Measurements from ENCODE around the gene NUDT16L1.

The NUDT16L1 gene

DNA sequence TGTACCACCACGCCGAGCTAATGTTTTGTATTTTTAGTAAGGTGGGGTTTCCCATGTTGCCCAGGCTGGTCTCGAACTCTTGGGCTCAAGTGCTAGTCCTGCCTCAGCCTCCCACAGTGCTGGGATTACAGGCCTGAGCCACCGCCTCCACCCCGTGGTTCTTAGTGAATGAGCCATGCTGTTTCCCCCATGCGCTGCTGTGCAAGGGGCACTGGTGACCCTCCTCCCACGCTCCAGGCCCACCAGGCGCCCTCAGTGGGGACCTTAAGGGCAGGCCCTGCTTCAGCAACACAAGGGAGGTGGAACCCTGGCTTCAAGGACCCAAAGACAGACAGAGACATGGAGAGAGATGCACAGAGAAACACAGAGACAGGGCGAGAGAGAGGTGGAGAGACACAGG, 15.4 kb upstream of the NUDT16L1 start (continued):
- TF ChIP-seq PPARA (CRISPR knock-in tag; IDR thresholded peaks at IDR 0.05; ENCODE audit: borderline replicate concordance) = no peak
- TF ChIP-seq SNAI2 (CRISPR knock-in tag; IDR thresholded peaks at IDR 0.05) = no peak
- no peak for TF ChIP-seq BACH2 (CRISPR knock-in tag; IDR thresholded peaks at IDR 0.05; ENCODE audit: borderline replicate concordance)

- TF ChIP-seq TCF4 (CRISPR knock-in tag; IDR thresholded peaks at IDR 0.05; ENCODE audit: borderline replicate concordance) (no peak), ESRRG (CRISPR knock-in tag; IDR thresholded peaks at IDR 0.05) (no peak), ZFP3 (CRISPR knock-in tag; IDR thresholded peaks at IDR 0.05) (no peak), ZC3H10 (CRISPR knock-in tag; IDR thresholded peaks at IDR 0.05) (no peak), OSR1 (CRISPR knock-in tag; IDR thresholded peaks at IDR 0.05) (no peak), ARNTL (CRISPR knock-in tag; IDR thresholded peaks at IDR 0.05; ENCODE audit: borderline replicate concordance, low read depth) (no peak), CSDC2 (CRISPR knock-in tag; IDR thresholded peaks at IDR 0.05) (no peak), ZNF565 (CRISPR knock-in tag; conservative IDR thresholded peaks at IDR 0.05; ENCODE audit: low read depth) (no peak), RARB (CRISPR knock-in tag; IDR thresholded peaks at IDR 0.05) (no peak), PPARA (CRISPR knock-in tag; IDR thresholded peaks at IDR 0.05; ENCODE audit: borderline replicate concordance) (no peak), ZNF8 (CRISPR knock-in tag; IDR thresholded peaks at IDR 0.05) (no peak)
- TF ChIP-seq, protein P1, sequence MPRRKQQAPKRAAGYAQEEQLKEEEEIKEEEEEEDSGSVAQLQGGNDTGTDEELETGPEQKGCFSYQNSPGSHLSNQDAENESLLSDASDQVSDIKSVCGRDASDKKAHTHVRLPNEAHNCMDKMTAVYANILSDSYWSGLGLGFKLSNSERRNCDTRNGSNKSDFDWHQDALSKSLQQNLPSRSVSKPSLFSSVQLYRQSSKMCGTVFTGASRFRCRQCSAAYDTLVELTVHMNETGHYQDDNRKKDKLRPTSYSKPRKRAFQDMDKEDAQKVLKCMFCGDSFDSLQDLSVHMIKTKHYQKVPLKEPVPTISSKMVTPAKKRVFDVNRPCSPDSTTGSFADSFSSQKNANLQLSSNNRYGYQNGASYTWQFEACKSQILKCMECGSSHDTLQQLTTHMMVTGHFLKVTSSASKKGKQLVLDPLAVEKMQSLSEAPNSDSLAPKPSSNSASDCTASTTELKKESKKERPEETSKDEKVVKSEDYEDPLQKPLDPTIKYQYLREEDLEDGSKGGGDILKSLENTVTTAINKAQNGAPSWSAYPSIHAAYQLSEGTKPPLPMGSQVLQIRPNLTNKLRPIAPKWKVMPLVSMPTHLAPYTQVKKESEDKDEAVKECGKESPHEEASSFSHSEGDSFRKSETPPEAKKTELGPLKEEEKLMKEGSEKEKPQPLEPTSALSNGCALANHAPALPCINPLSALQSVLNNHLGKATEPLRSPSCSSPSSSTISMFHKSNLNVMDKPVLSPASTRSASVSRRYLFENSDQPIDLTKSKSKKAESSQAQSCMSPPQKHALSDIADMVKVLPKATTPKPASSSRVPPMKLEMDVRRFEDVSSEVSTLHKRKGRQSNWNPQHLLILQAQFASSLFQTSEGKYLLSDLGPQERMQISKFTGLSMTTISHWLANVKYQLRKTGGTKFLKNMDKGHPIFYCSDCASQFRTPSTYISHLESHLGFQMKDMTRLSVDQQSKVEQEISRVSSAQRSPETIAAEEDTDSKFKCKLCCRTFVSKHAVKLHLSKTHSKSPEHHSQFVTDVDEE (CRISPR knock-in tag; IDR thresholded peaks at IDR 0.05) = no peak
- ATAC-seq = no peak
These were observed 14.8 kb upstream of the NUDT16L1 start for GRCh38 chr16:4678596-4678995.

- no peak for ATAC-seq
- no peak for TF ChIP-seq PPARA (CRISPR knock-in tag; IDR thresholded peaks at IDR 0.05; ENCODE audit: borderline replicate concordance)
- no peak for TF ChIP-seq ZC3H10 (CRISPR knock-in tag; IDR thresholded peaks at IDR 0.05)
- no peak for TF ChIP-seq CSDC2 (CRISPR knock-in tag; IDR thresholded peaks at IDR 0.05)
- TF ChIP-seq ZFP30 (CRISPR knock-in tag; IDR thresholded peaks at IDR 0.05) = no peak
- TF ChIP-seq, protein P2, sequence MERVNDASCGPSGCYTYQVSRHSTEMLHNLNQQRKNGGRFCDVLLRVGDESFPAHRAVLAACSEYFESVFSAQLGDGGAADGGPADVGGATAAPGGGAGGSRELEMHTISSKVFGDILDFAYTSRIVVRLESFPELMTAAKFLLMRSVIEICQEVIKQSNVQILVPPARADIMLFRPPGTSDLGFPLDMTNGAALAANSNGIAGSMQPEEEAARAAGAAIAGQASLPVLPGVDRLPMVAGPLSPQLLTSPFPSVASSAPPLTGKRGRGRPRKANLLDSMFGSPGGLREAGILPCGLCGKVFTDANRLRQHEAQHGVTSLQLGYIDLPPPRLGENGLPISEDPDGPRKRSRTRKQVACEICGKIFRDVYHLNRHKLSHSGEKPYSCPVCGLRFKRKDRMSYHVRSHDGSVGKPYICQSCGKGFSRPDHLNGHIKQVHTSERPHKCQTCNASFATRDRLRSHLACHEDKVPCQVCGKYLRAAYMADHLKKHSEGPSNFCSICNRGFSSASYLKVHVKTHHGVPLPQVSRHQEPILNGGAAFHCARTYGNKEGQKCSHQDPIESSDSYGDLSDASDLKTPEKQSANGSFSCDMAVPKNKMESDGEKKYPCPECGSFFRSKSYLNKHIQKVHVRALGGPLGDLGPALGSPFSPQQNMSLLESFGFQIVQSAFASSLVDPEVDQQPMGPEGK (CRISPR knock-in tag; IDR thresholded peaks at IDR 0.05; ENCODE audit: borderline replicate concordance) = no peak
- TF ChIP-seq, protein P3, sequence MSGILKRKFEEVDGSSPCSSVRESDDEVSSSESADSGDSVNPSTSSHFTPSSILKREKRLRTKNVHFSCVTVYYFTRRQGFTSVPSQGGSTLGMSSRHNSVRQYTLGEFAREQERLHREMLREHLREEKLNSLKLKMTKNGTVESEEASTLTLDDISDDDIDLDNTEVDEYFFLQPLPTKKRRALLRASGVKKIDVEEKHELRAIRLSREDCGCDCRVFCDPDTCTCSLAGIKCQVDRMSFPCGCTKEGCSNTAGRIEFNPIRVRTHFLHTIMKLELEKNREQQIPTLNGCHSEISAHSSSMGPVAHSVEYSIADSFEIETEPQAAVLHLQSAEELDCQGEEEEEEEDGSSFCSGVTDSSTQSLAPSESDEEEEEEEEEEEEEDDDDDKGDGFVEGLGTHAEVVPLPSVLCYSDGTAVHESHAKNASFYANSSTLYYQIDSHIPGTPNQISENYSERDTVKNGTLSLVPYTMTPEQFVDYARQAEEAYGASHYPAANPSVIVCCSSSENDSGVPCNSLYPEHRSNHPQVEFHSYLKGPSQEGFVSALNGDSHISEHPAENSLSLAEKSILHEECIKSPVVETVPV (CRISPR knock-in tag; IDR thresholded peaks at IDR 0.05) = no peak
- TF ChIP-seq ZNF565 (CRISPR knock-in tag; conservative IDR thresholded peaks at IDR 0.05; ENCODE audit: low read depth) = no peak
- TF ChIP-seq ESRRG (CRISPR knock-in tag; IDR thresholded peaks at IDR 0.05) = no peak
- TF ChIP-seq, protein P4, sequence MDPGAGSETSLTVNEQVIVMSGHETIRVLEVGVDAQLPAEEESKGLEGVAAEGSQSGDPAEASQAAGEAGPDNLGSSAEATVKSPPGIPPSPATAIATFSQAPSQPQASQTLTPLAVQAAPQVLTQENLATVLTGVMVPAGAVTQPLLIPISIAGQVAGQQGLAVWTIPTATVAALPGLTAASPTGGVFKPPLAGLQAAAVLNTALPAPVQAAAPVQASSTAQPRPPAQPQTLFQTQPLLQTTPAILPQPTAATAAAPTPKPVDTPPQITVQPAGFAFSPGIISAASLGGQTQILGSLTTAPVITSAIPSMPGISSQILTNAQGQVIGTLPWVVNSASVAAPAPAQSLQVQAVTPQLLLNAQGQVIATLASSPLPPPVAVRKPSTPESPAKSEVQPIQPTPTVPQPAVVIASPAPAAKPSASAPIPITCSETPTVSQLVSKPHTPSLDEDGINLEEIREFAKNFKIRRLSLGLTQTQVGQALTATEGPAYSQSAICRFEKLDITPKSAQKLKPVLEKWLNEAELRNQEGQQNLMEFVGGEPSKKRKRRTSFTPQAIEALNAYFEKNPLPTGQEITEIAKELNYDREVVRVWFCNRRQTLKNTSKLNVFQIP (CRISPR knock-in tag; IDR thresholded peaks at IDR 0.05; ENCODE audit: borderline replicate concordance, low read depth) = no peak
- no peak for TF ChIP-seq RARB (CRISPR knock-in tag; IDR thresholded peaks at IDR 0.05)
- no peak for TF ChIP-seq ZFP3 (CRISPR knock-in tag; IDR thresholded peaks at IDR 0.05)
- no peak for TF ChIP-seq ZNF8 (CRISPR knock-in tag; IDR thresholded peaks at IDR 0.05)
- TF ChIP-seq GLIS3 (CRISPR knock-in tag; IDR thresholded peaks at IDR 0.05) = no peak
- TF ChIP-seq TOX (CRISPR knock-in tag; IDR thresholded peaks at IDR 0.05; ENCODE audit: borderline replicate concordance) = no peak
- no peak for TF ChIP-seq ARNTL (CRISPR knock-in tag; IDR thresholded peaks at IDR 0.05; ENCODE audit: borderline replicate concordance, low read depth)
These were observed 14.1 kb upstream of the NUDT16L1 start for GRCh38 chr16:4679156-4679849.

Measured in SK-N-SH treated with all-trans-retinoic acid at 6 μM for 48 hours (cell line).